Liver (tissue), 9 donors: ENCODE measurements around the gene ABHD2. TPM values are rescaled to one million over a fixed set of nuclear protein-coding genes. Genes with fewer than 3 reads are reported as not detected.
"Not testable (repeated sequence)": the region's sequence is repeated elsewhere in the genome, so short reads cannot be mapped to it uniquely, and the experiment has no call there.

Experiments
- DNase-seq: peaks from one replicate; pipeline ENCODE4 v3.0.0-alpha.2; 2017; ENCODE audit warnings: low spot score
- H3K27ac ChIP-seq, 2 donors: one replicate each; pipeline ENCODE4 v1.7.0; 2013; ENCODE audit warnings: inconsistent platforms in 2 of 2, low read length in 2 of 2, control low read depth in 1 of 2, low read depth in 1 of 2, mild to moderate bottlenecking in 1 of 2
- H3K27me3 ChIP-seq, 4 donors: one replicate each; pipeline versions ENCODE4 v1.6.1 to v1.7.0; 2013; ENCODE audit warnings: low read length in 3 of 4, inconsistent platforms in 1 of 4, mild to moderate bottlenecking in 1 of 4, moderate library complexity in 1 of 4; ENCODE audit not compliant: control insufficient read depth in 4 of 4, insufficient read depth in 4 of 4
- H3K36me3 ChIP-seq, 4 donors: one replicate each; pipeline versions ENCODE4 v1.6.1 to v1.7.0; 2013; ENCODE audit warnings: low read length in 3 of 4, mild to moderate bottlenecking in 3 of 4, low read depth in 1 of 4, moderate library complexity in 1 of 4; ENCODE audit not compliant: control insufficient read depth in 4 of 4, insufficient read depth in 3 of 4
- H3K4me1 ChIP-seq, 4 donors: one replicate each; pipeline versions ENCODE4 v1.6.1 to v1.7.0; 2013; ENCODE audit warnings: low read length in 3 of 4, mild to moderate bottlenecking in 3 of 4, moderate library complexity in 1 of 4; ENCODE audit not compliant: control insufficient read depth in 4 of 4, insufficient read depth in 4 of 4
- H3K4me3 ChIP-seq, 3 donors: one replicate each; pipeline versions ENCODE4 v1.6.1 to v1.7.0; 2013; ENCODE audit warnings: low read length in 3 of 3, control low read depth in 1 of 3, low read depth in 1 of 3, mild to moderate bottlenecking in 1 of 3
- H3K9ac ChIP-seq, 2 donors: one replicate each; pipeline ENCODE4 v1.7.0; 2013; ENCODE audit warnings: low read length in 2 of 2, mild to moderate bottlenecking in 2 of 2, moderate library complexity in 2 of 2, control low read depth in 1 of 2, low read depth in 1 of 2
- H3K9me3 ChIP-seq, 4 donors: one replicate each; pipeline versions ENCODE4 v1.6.1 to v1.7.0; 2013; ENCODE audit warnings: low read length in 3 of 4; ENCODE audit not compliant: control insufficient read depth in 4 of 4
- EGR1 ChIP-seq, 2 donors: IDR thresholded peaks; 2 replicates each; pipeline ENCODE4 v1.6.1; 2016 to 2018; ENCODE audit warnings: antibody characterized with exemption in 2 of 2, low read depth in 2 of 2
- GABPA ChIP-seq, 2 donors: IDR thresholded peaks in 1 of 2; conservative IDR thresholded peaks in 1 of 2; 2 replicates each; pipeline ENCODE4 v1.6.1; 2016; ENCODE audit warnings: antibody characterized with exemption in 2 of 2, mild to moderate bottlenecking in 1 of 2, moderate library complexity in 1 of 2
- HNF4G ChIP-seq: IDR thresholded peaks from 2 replicates; pipeline ENCODE4 v1.6.1; 2016; ENCODE audit warnings: antibody characterized with exemption
- JUND ChIP-seq, 2 donors: IDR thresholded peaks; 2 replicates each; pipeline ENCODE4 v1.6.1; 2016; ENCODE audit warnings: antibody characterized with exemption in 2 of 2
- NR2F2 ChIP-seq: IDR thresholded peaks from 2 replicates; pipeline ENCODE4 v1.6.1; 2016; ENCODE audit warnings: antibody characterized with exemption
- SP1 ChIP-seq: IDR thresholded peaks from 2 replicates; pipeline ENCODE4 v1.6.1; 2018; ENCODE audit warnings: antibody characterized with exemption, mild to moderate bottlenecking
- WGBS: extraction: QIAGEN DNeasy Blood & Tissue Kit; methylation state at CpG from one replicate; pipeline ENCODE4 v1.1.7; 2013; 5-methylcytosine and 5-hydroxymethylcytosine counted together
- polyA plus RNA-seq, 2 donors: library from polyadenylated mRNA; stranded (reverse) in 1 of 2; unstranded in 1 of 2; fragments of 200-250 nt in 1 of 2; fragments of >200 nt in 1 of 2; fragmentation: Nextera tagmentation in 1 of 2; extraction: Ambion mirVana in 1 of 2; gene quantifications; one replicate each; pipeline versions ENCODE4 v1.2.1 to v1.2.3, GENCODE V29; 2013 to 2015
- total RNA-seq, 2 donors: library from RNA; depleted of rRNA; stranded (reverse); fragments of >200 nt; gene quantifications; one replicate each; pipeline ENCODE4 v1.2.3, GENCODE V29; 2014
- TF ChIP-seq, protein P1 (sequence below): IDR thresholded peaks from 2 replicates; pipeline ENCODE4 v1.6.1; 2016; ENCODE audit warnings: antibody characterized with exemption, mild to moderate bottlenecking
- TF ChIP-seq, protein P2 (sequence below): IDR thresholded peaks from 2 replicates; pipeline ENCODE4 v1.6.1; 2016; ENCODE audit warnings: antibody characterized with exemption
- TF ChIP-seq, protein P3 (sequence below): IDR thresholded peaks from 2 replicates; pipeline ENCODE4 v1.6.1; 2016; ENCODE audit warnings: antibody characterized with exemption
- TF ChIP-seq, protein P4 (sequence below): IDR thresholded peaks from 2 replicates; pipeline ENCODE4 v1.6.1; 2016; ENCODE audit warnings: antibody characterized with exemption
- donor health status: healthy.
- donor health status: healthy.
- donor health status: healthy.
- donor health status: healthy.
- donor health status: healthy.

Gene ABHD2
- total and polyA plus RNA-seq, 4 donors = 34.6 to 663 (median 65.1) TPM

DNA sequence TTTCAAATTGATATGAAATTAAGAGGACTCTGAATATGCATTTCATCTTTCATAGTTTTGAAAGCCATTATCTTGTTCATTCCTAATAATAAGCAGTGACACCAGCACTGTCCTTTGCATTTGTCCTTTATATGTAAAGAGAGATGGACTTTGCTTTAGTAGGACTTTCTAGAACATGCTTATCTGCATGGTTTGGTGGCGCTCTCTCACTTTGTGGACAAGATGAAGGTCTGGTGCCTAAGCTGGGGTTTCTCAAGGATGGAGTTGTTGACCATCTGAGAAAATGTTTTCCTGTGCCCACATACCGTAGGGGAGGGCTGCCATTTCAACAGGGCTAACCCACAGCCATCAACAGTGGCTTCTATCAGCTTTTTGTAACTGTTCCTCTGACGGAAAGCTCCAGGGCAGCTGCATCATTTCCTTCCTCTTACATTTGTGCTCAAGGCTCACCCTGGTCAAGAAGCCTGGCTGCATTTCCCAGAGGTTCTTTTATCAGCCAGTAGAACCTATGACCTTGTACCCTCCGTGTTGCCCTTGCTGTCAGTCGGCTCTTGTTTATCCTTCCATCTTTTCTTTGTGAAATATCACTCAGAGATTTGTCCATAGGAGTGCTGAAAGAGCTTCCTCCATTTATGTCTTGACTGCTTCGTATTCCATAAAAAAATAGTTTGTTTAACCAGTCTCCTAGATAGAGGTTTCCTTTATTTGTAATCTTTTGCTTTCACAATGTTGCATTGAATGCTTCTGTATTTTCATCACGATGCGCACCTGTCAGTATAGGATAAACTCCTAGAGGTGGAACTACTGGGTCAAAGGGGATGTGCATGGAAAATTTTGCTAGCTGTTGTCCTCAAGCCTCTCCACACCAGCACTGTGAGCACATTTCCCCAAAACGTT is 44.6 kb downstream of the ABHD2 start (continued):
- TF ChIP-seq, protein P1, sequence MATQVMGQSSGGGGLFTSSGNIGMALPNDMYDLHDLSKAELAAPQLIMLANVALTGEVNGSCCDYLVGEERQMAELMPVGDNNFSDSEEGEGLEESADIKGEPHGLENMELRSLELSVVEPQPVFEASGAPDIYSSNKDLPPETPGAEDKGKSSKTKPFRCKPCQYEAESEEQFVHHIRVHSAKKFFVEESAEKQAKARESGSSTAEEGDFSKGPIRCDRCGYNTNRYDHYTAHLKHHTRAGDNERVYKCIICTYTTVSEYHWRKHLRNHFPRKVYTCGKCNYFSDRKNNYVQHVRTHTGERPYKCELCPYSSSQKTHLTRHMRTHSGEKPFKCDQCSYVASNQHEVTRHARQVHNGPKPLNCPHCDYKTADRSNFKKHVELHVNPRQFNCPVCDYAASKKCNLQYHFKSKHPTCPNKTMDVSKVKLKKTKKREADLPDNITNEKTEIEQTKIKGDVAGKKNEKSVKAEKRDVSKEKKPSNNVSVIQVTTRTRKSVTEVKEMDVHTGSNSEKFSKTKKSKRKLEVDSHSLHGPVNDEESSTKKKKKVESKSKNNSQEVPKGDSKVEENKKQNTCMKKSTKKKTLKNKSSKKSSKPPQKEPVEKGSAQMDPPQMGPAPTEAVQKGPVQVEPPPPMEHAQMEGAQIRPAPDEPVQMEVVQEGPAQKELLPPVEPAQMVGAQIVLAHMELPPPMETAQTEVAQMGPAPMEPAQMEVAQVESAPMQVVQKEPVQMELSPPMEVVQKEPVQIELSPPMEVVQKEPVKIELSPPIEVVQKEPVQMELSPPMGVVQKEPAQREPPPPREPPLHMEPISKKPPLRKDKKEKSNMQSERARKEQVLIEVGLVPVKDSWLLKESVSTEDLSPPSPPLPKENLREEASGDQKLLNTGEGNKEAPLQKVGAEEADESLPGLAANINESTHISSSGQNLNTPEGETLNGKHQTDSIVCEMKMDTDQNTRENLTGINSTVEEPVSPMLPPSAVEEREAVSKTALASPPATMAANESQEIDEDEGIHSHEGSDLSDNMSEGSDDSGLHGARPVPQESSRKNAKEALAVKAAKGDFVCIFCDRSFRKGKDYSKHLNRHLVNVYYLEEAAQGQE = no peak
- TF ChIP-seq HNF4G = peak; percentile 34

DNA sequence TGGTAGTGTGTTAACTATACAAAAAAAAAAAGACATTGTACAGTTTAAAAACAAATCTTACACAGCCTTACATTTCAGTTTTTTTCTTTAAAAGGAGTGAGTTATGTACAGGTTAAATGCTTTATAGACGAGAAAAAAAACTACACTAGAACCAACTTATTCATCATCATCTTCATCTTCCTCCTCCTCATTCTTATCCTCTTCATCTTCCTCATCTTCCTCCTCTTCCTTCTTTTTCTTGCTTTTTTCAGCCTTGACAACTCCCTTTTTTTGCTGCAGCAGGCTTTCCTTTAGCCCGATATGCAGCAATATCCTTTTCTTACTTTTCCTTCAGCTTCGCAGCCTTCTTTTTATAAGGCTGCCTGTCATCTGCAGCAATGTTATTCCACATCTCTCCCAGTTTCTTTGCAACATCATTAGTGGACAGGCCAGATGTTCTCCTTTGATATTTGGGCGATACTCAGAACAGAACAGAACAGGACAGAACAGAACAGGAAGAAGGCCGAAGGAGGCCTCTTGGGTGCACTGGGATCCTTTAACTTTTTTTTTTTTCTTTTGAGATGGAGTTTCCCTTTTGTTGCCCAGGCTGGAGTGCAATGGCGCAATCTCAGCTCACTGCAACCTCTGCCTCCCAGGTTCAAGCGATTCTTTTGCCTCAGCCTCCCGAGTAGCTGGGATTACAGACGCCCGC is 47.3 kb downstream of the ABHD2 start:
- H3K4me3 ChIP-seq, H3K9me3 ChIP-seq, H3K27me3 ChIP-seq, H3K9ac ChIP-seq, DNase-seq, H3K36me3 ChIP-seq: not testable (repeated sequence)
- peak overlapping the region; percentile 81 to 94 for H3K27ac ChIP-seq
- 66% methylated on average over 10 of the region's 10 CpGs for WGBS
- H3K4me1 ChIP-seq = peaks cover 17 to 85% (median 70%) of the 10 kb centered on the region in 4 donors

DNA sequence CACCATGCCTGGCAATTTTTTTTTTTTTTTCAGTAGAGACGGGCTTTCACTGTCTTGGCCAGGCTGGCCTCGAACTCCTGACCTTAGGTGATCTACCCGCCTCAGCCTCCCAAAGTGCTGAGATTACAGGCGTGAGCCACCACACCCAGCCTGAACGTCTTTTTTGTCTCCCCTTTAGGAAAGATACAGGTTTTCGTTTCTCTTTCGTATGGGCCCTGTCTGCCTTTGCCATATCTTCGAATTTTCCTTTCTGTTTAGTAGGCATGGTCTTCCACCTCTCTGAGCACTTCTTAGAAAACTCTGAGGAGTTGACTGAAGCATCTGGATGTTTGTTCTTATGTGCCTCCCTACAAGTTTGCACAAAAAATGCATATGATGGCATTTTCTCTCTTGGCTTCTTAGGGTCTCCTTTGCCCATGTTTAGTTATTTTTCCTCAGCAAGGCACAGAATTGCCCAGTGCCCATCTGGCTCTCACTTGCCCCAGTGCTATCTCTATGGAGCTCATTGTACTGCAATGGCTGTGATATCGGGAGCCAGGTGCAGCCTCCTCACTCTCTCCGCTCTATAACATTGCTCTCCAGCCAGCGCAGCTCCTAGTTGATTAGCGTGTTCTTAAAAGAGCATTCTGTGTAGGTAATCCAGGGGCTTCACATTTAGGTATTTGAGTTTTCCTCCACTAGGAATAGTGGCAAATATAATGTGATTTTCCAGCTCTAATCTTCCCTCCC is 48.0 kb downstream of the ABHD2 start:
- Histone ChIP-seq H3K9me3 (no peaks in the 10 kb centered on the region), H3K27me3 (no peaks in the 10 kb centered on the region), H3K9ac (peak overlapping the region in 1 of 2 donors; percentile 76), H3K27ac (peak overlapping the region; percentile 81 to 94), H3K4me3 (no peak overlapping the region), H3K36me3 (peaks cover 0 to 5% (median 2%) of the 10 kb centered on the region in 4 donors), H3K4me1 (peaks cover 18 to 84% (median 70%) of the 10 kb centered on the region in 4 donors)
- 55% methylated on average over 12 of the region's 12 CpGs for WGBS
- no peak for TF ChIP-seq JUND (IDR thresholded peaks at IDR 0.05)
- peak in 1 of 2 donors; percentile 2 for TF ChIP-seq EGR1 (IDR thresholded peaks at IDR 0.05; ENCODE audit: low read depth in 2 of 2)
- DNase-seq = no peak

DNA sequence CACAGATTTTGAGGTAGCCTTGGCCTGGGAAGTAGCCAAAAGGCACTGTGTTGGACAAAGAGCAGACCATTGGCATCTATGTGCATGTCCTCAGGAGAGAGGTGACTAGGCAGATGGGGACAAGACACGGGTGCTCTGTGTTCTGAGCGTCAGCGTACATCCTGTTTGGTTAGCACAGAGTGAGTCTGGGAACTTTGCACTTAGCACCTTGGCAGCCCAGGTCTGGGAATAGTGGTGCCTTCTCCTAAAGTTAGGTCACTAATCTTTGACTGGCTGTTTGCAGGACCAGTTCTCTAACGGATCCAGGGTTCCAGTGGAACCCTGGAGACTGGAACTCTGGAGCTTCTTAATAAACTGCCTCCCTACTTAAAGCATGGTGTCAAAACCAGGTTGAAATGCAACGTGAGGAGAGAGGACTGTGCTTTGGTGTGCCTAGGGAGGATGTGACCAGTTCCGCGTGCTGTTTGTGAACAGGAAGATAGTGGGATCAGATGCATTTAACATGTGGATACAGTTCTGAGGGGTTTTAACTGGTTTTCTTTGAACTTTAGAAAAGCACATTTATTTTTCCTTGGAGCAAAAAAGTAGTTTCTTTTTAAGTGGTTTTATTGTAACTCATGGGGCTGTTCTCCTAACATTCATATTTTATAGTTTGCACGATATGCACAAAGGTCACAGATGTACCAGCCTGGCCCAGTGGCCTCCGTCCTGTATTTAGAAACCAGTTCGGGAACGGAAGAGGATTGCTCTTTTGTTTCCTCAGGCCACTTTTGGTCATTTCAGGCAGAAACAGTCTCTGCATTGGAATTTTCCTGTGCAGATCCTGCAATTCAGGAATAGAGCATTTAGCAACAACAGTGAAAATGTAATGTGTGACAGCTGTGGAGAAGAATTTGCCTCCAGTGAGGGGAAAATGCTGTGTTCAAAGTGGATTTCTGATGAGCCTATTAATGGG is 48.8 kb downstream of the ABHD2 start:
- Histone ChIP-seq H3K36me3 (peaks cover 0 to 8% (median 2%) of the 10 kb centered on the region in 4 donors), H3K4me1 (peaks cover 20 to 83% (median 66%) of the 10 kb centered on the region in 4 donors), H3K9me3 (no peaks in the 10 kb centered on the region), H3K27ac (peak overlapping the region; percentile 81 to 94), H3K9ac (peak overlapping the region; percentile 9 to 76), H3K4me3 (no peak overlapping the region), H3K27me3 (no peaks in the 10 kb centered on the region)
- no peak for DNase-seq
- 22% methylated on average over 11 of the region's 11 CpGs for WGBS
- TF ChIP-seq SP1 (peak; percentile 100), EGR1 (IDR thresholded peaks at IDR 0.05; ENCODE audit: low read depth in 2 of 2) (peak; percentile 7 to 66), GABPA (IDR thresholded peaks at IDR 0.05 in 1 of 2, conservative IDR thresholded peaks at IDR 0.05 in 1 of 2) (peak in 1 of 2 donors; percentile 73), NR2F2 (peak; percentile 72), HNF4G (peak; percentile 97)
- TF ChIP-seq, protein P2, sequence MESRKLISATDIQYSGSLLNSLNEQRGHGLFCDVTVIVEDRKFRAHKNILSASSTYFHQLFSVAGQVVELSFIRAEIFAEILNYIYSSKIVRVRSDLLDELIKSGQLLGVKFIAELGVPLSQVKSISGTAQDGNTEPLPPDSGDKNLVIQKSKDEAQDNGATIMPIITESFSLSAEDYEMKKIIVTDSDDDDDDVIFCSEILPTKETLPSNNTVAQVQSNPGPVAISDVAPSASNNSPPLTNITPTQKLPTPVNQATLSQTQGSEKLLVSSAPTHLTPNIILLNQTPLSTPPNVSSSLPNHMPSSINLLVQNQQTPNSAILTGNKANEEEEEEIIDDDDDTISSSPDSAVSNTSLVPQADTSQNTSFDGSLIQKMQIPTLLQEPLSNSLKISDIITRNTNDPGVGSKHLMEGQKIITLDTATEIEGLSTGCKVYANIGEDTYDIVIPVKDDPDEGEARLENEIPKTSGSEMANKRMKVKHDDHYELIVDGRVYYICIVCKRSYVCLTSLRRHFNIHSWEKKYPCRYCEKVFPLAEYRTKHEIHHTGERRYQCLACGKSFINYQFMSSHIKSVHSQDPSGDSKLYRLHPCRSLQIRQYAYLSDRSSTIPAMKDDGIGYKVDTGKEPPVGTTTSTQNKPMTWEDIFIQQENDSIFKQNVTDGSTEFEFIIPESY = peak; percentile 87
- TF ChIP-seq, protein P3, sequence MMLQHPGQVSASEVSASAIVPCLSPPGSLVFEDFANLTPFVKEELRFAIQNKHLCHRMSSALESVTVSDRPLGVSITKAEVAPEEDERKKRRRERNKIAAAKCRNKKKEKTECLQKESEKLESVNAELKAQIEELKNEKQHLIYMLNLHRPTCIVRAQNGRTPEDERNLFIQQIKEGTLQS = peak; percentile 46
- TF ChIP-seq, protein P4, sequence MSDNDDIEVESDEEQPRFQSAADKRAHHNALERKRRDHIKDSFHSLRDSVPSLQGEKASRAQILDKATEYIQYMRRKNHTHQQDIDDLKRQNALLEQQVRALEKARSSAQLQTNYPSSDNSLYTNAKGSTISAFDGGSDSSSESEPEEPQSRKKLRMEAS = peak; percentile 83
